ENCODE measurements around the gene TOP2A. TPM values are rescaled to one million over a fixed set of nuclear protein-coding genes. Genes with fewer than 3 reads are reported as not detected.
A peak's percentile ranks its signal among the peaks of the same experiment; 100 is the strongest.

The TOP2A gene
- polyA plus RNA-seq, 1 experiment = 53.5 TPM

DNA sequence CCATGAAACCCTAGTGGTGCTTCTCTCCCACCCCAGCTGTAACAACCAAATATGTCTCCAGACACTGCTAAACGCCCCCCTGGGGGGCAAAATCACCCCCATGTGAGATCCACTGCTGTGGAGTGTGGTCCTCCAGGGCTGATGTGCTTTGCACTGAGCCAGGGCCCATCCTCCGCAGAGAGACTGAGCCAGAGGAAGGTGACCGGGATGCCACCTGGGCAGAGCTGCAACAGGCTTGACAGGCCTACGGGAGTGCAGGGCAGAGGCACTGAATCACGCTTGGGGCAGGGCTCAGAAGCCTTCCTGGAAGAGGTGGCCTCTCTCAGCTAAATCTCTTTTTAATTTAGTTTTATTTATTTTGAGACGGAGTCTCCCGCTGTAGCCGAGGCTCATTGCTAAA, 57.6 kb downstream of the TOP2A start:
- no peaks in the 10 kb centered on the region; the same call in 1 of the 2 replicates for H3K9me3 ChIP-seq (ENCODE audit: control insufficient read depth, insufficient read depth, low read length)
- POLR2A ChIA-PET = no interaction called here
- no peak overlapping the region for H3K4me3 ChIP-seq (ENCODE audit: low read depth, low read length)
- no peak overlapping the region for H3K27ac ChIP-seq (ENCODE audit: low read depth, low read length)
- H3K27me3 ChIP-seq (ENCODE audit: control insufficient read depth, insufficient read depth, low read length) = no peaks in the 10 kb centered on the region
- DNase-seq (ENCODE audit: low read depth, low spot score) = no peak
- CTCF ChIA-PET = interaction anchor here (3.1 to 5.9 kb wide), 3 partner anchors 56 to 200 kb away, joined by 20 to 44 read pairs (median 25); partner anchors contain the start of gene TOP2A
- TF ChIP-seq, protein P1, sequence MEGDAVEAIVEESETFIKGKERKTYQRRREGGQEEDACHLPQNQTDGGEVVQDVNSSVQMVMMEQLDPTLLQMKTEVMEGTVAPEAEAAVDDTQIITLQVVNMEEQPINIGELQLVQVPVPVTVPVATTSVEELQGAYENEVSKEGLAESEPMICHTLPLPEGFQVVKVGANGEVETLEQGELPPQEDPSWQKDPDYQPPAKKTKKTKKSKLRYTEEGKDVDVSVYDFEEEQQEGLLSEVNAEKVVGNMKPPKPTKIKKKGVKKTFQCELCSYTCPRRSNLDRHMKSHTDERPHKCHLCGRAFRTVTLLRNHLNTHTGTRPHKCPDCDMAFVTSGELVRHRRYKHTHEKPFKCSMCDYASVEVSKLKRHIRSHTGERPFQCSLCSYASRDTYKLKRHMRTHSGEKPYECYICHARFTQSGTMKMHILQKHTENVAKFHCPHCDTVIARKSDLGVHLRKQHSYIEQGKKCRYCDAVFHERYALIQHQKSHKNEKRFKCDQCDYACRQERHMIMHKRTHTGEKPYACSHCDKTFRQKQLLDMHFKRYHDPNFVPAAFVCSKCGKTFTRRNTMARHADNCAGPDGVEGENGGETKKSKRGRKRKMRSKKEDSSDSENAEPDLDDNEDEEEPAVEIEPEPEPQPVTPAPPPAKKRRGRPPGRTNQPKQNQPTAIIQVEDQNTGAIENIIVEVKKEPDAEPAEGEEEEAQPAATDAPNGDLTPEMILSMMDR (IDR thresholded peaks at IDR 0.05; ENCODE audit: low read depth, low read length) = no peak

DNA sequence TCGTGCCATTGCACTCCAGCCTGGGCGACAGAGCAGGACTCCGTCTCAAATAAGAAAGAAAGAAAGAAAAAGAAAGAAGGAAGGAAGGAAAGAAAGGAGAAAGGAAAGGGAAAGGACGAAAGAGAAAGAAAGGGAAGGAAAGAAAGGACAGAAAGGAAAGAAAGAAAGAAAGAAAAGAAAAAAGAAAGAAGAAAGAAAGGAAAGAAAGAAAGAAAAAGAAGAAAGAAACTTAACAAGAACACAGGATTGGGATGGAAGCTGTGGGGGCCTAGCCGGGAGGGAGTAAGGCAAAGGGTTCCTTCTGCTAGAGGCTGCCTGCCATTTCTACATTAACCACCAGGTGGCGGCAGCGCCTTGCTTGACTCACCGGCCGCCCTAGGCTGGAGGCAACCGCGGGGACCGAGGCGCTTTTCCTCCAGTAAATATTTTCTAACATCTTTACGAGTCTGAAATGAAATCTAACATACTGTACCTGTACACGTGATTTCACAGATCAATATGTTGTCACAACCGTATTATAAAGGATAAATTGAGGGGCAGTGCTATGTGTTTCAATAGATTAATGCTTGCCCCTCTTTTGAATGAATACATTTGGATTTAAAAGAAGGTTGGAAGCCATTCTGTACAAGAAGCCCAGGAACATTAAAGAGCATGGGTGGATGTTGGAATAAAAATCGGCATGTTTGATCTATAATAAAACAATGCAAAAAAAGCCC, 59.2 kb downstream of the TOP2A start:
- ChIA-PET CTCF (interaction anchor here (0.6 to 5.9 kb wide), 12 partner anchors 55 to 344 kb away, joined by 3 to 44 read pairs (median 4); partner anchors contain the start of gene TOP2A), POLR2A (interaction anchor here (0.6 to 1.2 kb wide), 3 partner anchors 47 to 117 kb away, joined by 3 to 7 read pairs (median 6); no protein-coding TSS in a partner anchor)
- TF ChIP-seq, protein P1 (IDR thresholded peaks at IDR 0.05; ENCODE audit: low read depth, low read length) = peak; percentile 95
- no peaks in the 10 kb centered on the region for H3K27me3 ChIP-seq (ENCODE audit: control insufficient read depth, insufficient read depth, low read length)
- DNase-seq (ENCODE audit: low read depth, low spot score) = peak; percentile 67
- H3K27ac ChIP-seq (ENCODE audit: low read depth, low read length) = no peak overlapping the region
- H3K4me3 ChIP-seq (ENCODE audit: low read depth, low read length) = no peak overlapping the region
- H3K9me3 ChIP-seq (ENCODE audit: control insufficient read depth, insufficient read depth, low read length) = no peaks in the 10 kb centered on the region; the same call in 1 of the 2 replicates

DNA sequence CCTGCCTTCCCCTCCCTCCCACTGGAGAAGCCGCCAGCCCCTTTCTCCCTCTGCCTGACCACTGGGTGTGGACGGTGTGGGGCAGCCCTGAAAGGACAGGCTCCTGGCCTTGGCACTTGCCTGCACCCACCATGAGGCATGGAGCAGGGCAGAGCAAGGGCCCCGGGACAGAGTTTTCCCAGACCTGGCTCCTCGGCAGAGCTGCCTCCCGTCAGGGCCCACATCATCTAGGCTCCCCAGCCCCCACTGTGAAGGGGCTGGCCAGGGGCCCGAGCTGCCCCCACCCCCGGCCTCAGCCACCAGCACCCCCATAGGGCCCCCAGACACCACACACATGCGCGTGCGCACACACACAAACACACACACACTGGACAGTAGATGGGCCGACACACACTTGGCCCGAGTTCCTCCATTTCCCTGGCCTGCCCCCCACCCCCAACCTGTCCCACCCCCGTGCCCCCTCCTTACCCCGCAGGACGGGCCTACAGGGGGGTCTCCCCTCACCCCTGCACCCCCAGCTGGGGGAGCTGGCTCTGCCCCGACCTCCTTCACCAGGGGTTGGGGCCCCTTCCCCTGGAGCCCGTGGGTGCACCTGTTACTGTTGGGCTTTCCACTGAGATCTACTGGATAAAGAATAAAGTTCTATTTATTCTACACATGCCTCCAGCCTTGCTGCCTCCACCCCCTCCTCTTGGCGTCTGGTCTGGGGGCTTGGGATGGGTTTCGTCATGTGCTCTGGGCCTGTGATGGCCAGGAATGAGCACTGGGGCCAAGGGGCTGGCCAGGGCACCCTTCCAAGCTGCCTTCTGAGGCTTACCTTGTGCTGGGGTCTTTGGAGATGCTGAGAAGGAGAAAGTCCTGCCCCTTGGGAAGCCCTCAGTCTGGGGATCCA, 60.5 kb downstream of the TOP2A start:
- Histone ChIP-seq H3K27ac (ENCODE audit: low read depth, low read length) (no peak overlapping the region), H3K27me3 (ENCODE audit: control insufficient read depth, insufficient read depth, low read length) (no peaks in the 10 kb centered on the region), H3K4me3 (ENCODE audit: low read depth, low read length) (no peak overlapping the region), H3K9me3 (ENCODE audit: control insufficient read depth, insufficient read depth, low read length) (no peaks in the 10 kb centered on the region; the same call in 1 of the 2 replicates)
- TF ChIP-seq, protein P1 (IDR thresholded peaks at IDR 0.05; ENCODE audit: low read depth, low read length) = no peak
- ChIA-PET POLR2A (interaction anchor here (0.6 kb wide), 1 partner anchor 119 kb away, joined by 6 read pairs; no protein-coding TSS in a partner anchor), CTCF (interaction anchor here (0.6 to 5.9 kb wide), 9 partner anchors 55 to 433 kb away, joined by 3 to 112 read pairs (median 5); partner anchors contain the start of gene TOP2A)
- DNase-seq (ENCODE audit: low read depth, low spot score) = no peak

DNA sequence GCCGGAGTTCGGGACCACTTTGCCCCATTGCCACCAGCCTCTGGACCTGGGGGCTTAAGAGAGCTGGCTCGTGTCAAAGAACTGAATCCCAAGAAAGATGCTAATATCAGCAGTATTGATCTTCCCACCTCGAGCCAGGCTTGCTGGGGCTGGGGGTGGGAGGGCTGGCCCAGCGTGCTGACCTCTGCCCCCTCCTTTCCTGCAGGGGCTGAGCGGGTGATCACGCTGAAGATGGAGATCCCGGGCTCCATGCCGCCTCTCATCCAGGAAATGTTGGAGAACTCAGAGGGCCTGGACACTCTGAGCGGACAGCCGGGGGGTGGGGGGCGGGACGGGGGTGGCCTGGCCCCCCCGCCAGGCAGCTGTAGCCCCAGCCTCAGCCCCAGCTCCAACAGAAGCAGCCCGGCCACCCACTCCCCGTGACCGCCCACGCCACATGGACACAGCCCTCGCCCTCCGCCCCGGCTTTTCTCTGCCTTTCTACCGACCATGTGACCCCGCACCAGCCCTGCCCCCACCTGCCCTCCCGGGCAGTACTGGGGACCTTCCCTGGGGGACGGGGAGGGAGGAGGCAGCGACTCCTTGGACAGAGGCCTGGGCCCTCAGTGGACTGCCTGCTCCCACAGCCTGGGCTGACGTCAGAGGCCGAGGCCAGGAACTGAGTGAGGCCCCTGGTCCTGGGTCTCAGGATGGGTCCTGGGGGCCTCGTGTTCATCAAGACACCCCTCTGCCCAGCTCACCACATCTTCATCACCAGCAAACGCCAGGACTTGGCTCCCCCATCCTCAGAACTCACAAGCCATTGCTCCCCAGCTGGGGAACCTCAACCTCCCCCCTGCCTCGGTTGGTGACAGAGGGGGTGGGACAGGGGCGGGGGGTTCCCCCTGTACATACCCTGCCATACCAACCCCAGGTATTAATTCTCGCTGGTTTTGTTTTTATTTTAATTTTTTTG, 61.6 kb downstream of the TOP2A start:
- Histone ChIP-seq H3K9me3 (ENCODE audit: control insufficient read depth, insufficient read depth, low read length) (no peaks in the 10 kb centered on the region; the same call in 1 of the 2 replicates), H3K27ac (ENCODE audit: low read depth, low read length) (no peak overlapping the region), H3K27me3 (ENCODE audit: control insufficient read depth, insufficient read depth, low read length) (no peaks in the 10 kb centered on the region), H3K4me3 (ENCODE audit: low read depth, low read length) (no peak overlapping the region)
- ChIA-PET POLR2A (interaction anchor here (0.5 kb wide), 1 partner anchor 39 kb away, joined by 6 read pairs; no protein-coding TSS in a partner anchor), CTCF (interaction anchor here (0.6 to 5.9 kb wide), 10 partner anchors 37 to 435 kb away, joined by 3 to 112 read pairs (median 4); partner anchors contain the start of genes RARA and TOP2A)
- TF ChIP-seq, protein P1 (IDR thresholded peaks at IDR 0.05; ENCODE audit: low read depth, low read length) = no peak
- DNase-seq (ENCODE audit: low read depth, low spot score) = no peak
